Large intestine (tissue), 3 donors: ENCODE data around the gene ZNF420. TPM values are rescaled to one million over a fixed set of nuclear protein-coding genes. Genes with fewer than 3 reads are reported as not detected.
A peak's percentile ranks its signal among the peaks of the same experiment; 100 is the strongest.

Source experiments
- DNase-seq, 2 donors: peaks; one replicate each; pipeline versions ENCODE4 v3.0.0 to v3.0.0-alpha.2; 2013
- H3K27ac ChIP-seq: one replicate; pipeline ENCODE4 v1.5.1; 2013; ENCODE audit warnings: low read length
- H3K27me3 ChIP-seq: 2 replicates; pipeline ENCODE4 v1.6.1; 2013; ENCODE audit warnings: low read length; ENCODE audit not compliant: control insufficient read depth, insufficient read depth
- H3K36me3 ChIP-seq: 2 replicates; pipeline ENCODE4 v1.6.1; 2013; ENCODE audit warnings: low read length; ENCODE audit not compliant: control insufficient read depth, insufficient read depth
- H3K4me1 ChIP-seq: one replicate; pipeline ENCODE4 v1.6.1; 2013; ENCODE audit warnings: low read length; ENCODE audit not compliant: control insufficient read depth, insufficient read depth
- H3K4me3 ChIP-seq: one replicate; pipeline ENCODE4 v1.5.1; 2013; ENCODE audit warnings: low read length
- H3K9me3 ChIP-seq: one replicate; pipeline ENCODE4 v1.6.1; 2013; ENCODE audit warnings: mild to moderate bottlenecking, low read depth, low read length, moderate library complexity; ENCODE audit not compliant: control insufficient read depth
- WGBS: methylation state at CpG from one replicate; pipeline ENCODE4 v1.1.5; 2013; ENCODE audit warnings: low lambda C conversion rate; ENCODE audit not compliant: insufficient coverage; 5-methylcytosine and 5-hydroxymethylcytosine counted together
- polyA plus RNA-seq: library from polyadenylated mRNA; unstranded; fragments of 120-200 nt; gene quantifications from one replicate; pipeline ENCODE4 v1.2.1, GENCODE V29; 2013

The ZNF420 gene
- polyA plus RNA-seq, 1 donor, result 10.3 TPM

GRCh38 chr19:37128821-37129177 is 50.6 kb downstream of the ZNF420 start:
- Histone ChIP-seq H3K4me1 (no peaks in the 10 kb centered on the region), H3K36me3 (peaks cover 19% of the 10 kb centered on the region), H3K9me3 (peaks cover 36% of the 10 kb centered on the region), H3K27ac (no peak overlapping the region), H3K4me3 (no peak overlapping the region), H3K27me3 (no peaks in the 10 kb centered on the region)
- DNase-seq, result no peak
- WGBS, result 100% methylated on average over 1 of the region's 3 CpGs

GRCh38 chr19:37136111-37136510 is 57.9 kb downstream of the ZNF420 start:
- Histone ChIP-seq H3K4me3 (no peak overlapping the region), H3K9me3 (peaks cover 26% of the 10 kb centered on the region), H3K36me3 (no peaks in the 10 kb centered on the region), H3K4me1 (no peaks in the 10 kb centered on the region), H3K27me3 (no peaks in the 10 kb centered on the region), H3K27ac (no peak overlapping the region)
- DNase-seq, result no peak
- WGBS, result 20% methylated on average over 1 of the region's 1 CpG

GRCh38 chr19:37148214-37148613 is 70.0 kb downstream of the ZNF420 start:
- DNase-seq, result no peak
- no CpG with 5 or more reads among the region's 3 CpGs for WGBS
- peaks cover 8% of the 10 kb centered on the region for H3K9me3 ChIP-seq
- no peak overlapping the region for H3K27ac ChIP-seq
- H3K4me3 ChIP-seq, result no peak overlapping the region
- no peaks in the 10 kb centered on the region for H3K4me1 ChIP-seq
- H3K27me3 ChIP-seq, result no peaks in the 10 kb centered on the region
- H3K36me3 ChIP-seq, result peaks cover 7% of the 10 kb centered on the region

- Histone ChIP-seq H3K9me3 (peaks cover 52% of the 10 kb centered on the region), H3K36me3 (peaks cover 26% of the 10 kb centered on the region), H3K4me3 (no peak overlapping the region), H3K27ac (no peak overlapping the region), H3K4me1 (no peaks in the 10 kb centered on the region), H3K27me3 (no peaks in the 10 kb centered on the region)
- DNase-seq, result no peak
- no CpG with 5 or more reads among the region's 1 CpG for WGBS
Observed at GRCh38 chr19:37160153-37160552, 81.9 kb downstream of the ZNF420 start.

- Histone ChIP-seq H3K4me3 (no peak overlapping the region), H3K27ac (no peak overlapping the region), H3K9me3 (peaks cover 44% of the 10 kb centered on the region), H3K27me3 (no peaks in the 10 kb centered on the region), H3K4me1 (no peaks in the 10 kb centered on the region), H3K36me3 (peaks cover 35% of the 10 kb centered on the region)
- WGBS, result 92% methylated on average over 1 of the region's 1 CpG
- DNase-seq, result no peak
Observed at GRCh38 chr19:37165635-37166034, 87.4 kb downstream of the ZNF420 start.

- WGBS, result 40% methylated on average over 1 of the region's 30 CpGs
- H3K9me3 ChIP-seq, result peaks cover 12% of the 10 kb centered on the region
- H3K4me3 ChIP-seq, result peak within 1 kb of the TSS; percentile 59
Observed at GRCh38 chr19:37172368-37173366, 94.4 kb downstream of the ZNF420 start, which contains the start of gene ZNF585A. Gene ZNF585A (minus strand): TSS chr19:37172695. CDS start chr19:37169910, 2,785 bp downstream.

More at GRCh38 chr19:37172368-37173366, 94.4 kb downstream of the ZNF420 start, which contains the start of gene ZNF585A:
- Histone ChIP-seq H3K27me3 (no peaks in the 10 kb centered on the region), H3K4me1 (no peaks in the 10 kb centered on the region), H3K36me3 (peaks cover 18% of the 10 kb centered on the region), H3K27ac (peak within 1 kb of the TSS; percentile 54)
- DNase-seq, result peak; percentile 96 to 98

Other genes with a start within 250 kb of the ZNF420 start
- 9.4 TPM for gene ZNF790, start 240.0 kb upstream of the ZNF420 start, polyA plus RNA-seq
- 11.0 TPM for gene ZNF345, start 227.6 kb upstream of the ZNF420 start, polyA plus RNA-seq
- gene ZNF829, start 162.1 kb upstream of the ZNF420 start, polyA plus RNA-seq, result 2.6 TPM
- gene ZNF568, start 162.1 kb upstream of the ZNF420 start, polyA plus RNA-seq, result 11.8 TPM
- gene ZNF585A, start 94.3 kb downstream of the ZNF420 start, polyA plus RNA-seq, result 17.9 TPM
- gene ZNF585B, start 132.1 kb downstream of the ZNF420 start, polyA plus RNA-seq, result 12.1 TPM
- 9.6 TPM for gene ZNF383, start 139.8 kb downstream of the ZNF420 start, polyA plus RNA-seq